Measurements from ENCODE around the gene MYO18B. TPM values are rescaled to one million over a fixed set of nuclear protein-coding genes. Genes with fewer than 3 reads are reported as not detected.

Gene MYO18B, protein sequence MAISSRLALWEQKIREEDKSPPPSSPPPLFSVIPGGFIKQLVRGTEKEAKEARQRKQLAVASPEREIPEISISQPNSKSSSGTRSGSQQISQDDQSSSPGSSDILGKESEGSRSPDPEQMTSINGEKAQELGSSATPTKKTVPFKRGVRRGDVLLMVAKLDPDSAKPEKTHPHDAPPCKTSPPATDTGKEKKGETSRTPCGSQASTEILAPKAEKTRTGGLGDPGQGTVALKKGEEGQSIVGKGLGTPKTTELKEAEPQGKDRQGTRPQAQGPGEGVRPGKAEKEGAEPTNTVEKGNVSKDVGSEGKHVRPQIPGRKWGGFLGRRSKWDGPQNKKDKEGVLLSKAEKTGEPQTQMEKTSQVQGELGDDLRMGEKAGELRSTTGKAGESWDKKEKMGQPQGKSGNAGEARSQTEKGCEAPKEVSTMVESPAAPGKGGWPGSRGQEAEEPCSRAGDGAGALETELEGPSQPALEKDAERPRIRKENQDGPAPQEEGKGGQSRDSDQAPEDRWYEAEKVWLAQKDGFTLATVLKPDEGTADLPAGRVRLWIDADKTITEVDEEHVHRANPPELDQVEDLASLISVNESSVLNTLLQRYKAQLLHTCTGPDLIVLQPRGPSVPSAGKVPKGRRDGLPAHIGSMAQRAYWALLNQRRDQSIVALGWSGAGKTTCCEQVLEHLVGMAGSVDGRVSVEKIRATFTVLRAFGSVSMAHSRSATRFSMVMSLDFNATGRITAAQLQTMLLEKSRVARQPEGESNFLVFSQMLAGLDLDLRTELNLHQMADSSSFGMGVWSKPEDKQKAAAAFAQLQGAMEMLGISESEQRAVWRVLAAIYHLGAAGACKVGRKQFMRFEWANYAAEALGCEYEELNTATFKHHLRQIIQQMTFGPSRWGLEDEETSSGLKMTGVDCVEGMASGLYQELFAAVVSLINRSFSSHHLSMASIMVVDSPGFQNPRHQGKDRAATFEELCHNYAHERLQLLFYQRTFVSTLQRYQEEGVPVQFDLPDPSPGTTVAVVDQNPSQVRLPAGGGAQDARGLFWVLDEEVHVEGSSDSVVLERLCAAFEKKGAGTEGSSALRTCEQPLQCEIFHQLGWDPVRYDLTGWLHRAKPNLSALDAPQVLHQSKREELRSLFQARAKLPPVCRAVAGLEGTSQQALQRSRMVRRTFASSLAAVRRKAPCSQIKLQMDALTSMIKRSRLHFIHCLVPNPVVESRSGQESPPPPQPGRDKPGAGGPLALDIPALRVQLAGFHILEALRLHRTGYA (N-terminal part only)
- total RNA-seq, result under 0.01 TPM in 1 of 2 replicates, not detected in the other

DNA sequence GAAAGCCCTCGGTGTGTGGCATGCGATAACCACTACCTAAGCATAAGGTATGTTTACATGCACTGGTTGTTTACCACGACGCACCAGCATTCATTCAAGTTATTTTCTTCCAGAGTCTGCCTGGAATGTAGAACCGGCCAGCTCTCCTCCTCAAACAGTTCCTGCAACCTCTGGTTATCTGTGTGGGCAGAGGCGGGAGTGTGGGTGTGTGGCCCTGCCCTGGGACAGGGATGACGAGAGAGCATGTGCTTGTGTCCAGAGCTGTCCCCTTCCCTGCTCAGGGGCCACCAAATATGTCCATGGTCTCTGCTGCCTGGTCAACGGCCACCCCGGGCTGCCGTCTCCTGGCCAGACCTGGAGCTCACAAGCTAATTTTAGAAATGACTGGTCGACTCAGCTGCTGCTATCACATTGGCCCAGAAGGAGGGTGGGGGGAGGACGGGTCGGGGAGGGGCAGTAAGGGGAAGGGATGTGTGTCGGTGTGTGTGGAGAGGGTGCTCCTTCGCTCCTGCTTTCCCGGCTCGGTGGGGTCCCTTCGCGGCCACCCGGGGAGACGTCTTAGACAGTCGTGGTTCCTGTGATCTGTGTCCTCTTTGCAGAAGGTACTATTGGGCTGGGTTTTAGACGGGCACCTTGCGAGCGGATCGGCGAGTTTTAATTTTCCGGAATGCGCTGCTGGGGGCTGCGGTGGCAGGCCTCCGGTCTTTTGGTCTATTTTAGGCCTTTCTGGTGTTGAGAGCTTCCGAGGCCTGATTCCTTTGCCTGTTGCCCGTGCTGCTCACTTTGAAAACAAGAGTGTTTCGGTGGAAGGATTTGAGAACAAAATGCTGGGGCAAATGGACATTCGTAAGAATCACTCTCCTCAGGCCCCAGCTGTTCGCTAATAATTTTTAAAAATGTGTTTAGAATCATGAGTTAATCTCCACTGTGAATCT lies at the start of gene MYO18B:
MYO18B (plus strand) TSS at position 497 of the 935 bp plus-strand sequence. CDS start 18,905 bp downstream, outside the sequence.

Small RNAs within 50 kb of the gene (small RNA-seq; reads per million reads assigned to genes)
- gene RN7SKP169 (not detected), gene RNA5SP494 (not detected), gene Z98949.2 (not detected)

Other genes starting within 250 kb of the MYO18B start
- 1.5 and 2.9 TPM in 2 replicates for gene GRK3, start 177.5 kb upstream of the MYO18B start, total RNA-seq